CD4-positive, alpha-beta memory T cell (primary cell): ENCODE data around the gene CYB5R4. TPM values are rescaled to one million over a fixed set of nuclear protein-coding genes. Genes with fewer than 3 reads are reported as not detected.

Experiments used
- CTCF ChIA-PET: fragments of 350-600 bp; sonication (Branson Sonifier 250); formaldehyde crosslinking; loops from one replicate; lab custom pipeline; 2021; ENCODE audit warnings: inconsistent platforms; ENCODE audit not compliant: partially characterized antibody; lab: Charles Lee
- POLR2A ChIA-PET: fragments of 350-600 bp; sonication (Branson Sonifier 250); formaldehyde crosslinking; loops from one replicate; lab custom pipeline; 2021; ENCODE audit not compliant: partially characterized antibody; lab: Charles Lee
- DNase-seq, 5 donors: peaks; one replicate each; pipeline versions ENCODE4 v3.0.0 to v3.0.0-alpha.2; 2020 to 2022; ENCODE audit warnings: mixed read lengths in 1 of 5
- H3K27ac ChIP-seq: one replicate; pipeline ENCODE4 v1.7.0; 2013; ENCODE audit warnings: low read depth, low read length
- H3K27me3 ChIP-seq: 2 replicates; pipeline ENCODE4 v1.7.0; 2013; ENCODE audit warnings: mild to moderate bottlenecking, low read length, moderate library complexity; ENCODE audit not compliant: insufficient read depth
- H3K36me3 ChIP-seq: 2 replicates; pipeline ENCODE4 v1.7.0; 2013; ENCODE audit warnings: mild to moderate bottlenecking, low read length, moderate library complexity; ENCODE audit not compliant: insufficient read depth
- H3K4me1 ChIP-seq: 2 replicates; pipeline ENCODE4 v1.7.0; 2013; ENCODE audit warnings: mild to moderate bottlenecking, low read length, moderate library complexity; ENCODE audit not compliant: insufficient read depth
- H3K4me3 ChIP-seq, 2 donors: one replicate each; pipeline ENCODE4 v1.7.0; 2013; ENCODE audit warnings: low read length in 2 of 2, mild to moderate bottlenecking in 1 of 2
- H3K9me3 ChIP-seq, 2 donors: one replicate each; pipeline ENCODE4 v1.7.0; 2013; ENCODE audit warnings: low read length in 2 of 2, control low read depth in 1 of 2; ENCODE audit not compliant: control insufficient read depth in 1 of 2
- H3K27ac Mint-ChIP-seq, 7 donors: one replicate each; pipeline ENCODE4 v1.8.0; 2020 to 2021; ENCODE audit warnings: mixed read lengths in 7 of 7, mild to moderate bottlenecking in 6 of 7, inconsistent platforms in 3 of 7, moderate library complexity in 3 of 7
- H3K27me3 Mint-ChIP-seq, 2 donors: one replicate each; pipeline ENCODE4 v1.8.0; 2020 to 2021; ENCODE audit warnings: mixed read lengths in 2 of 2
- H3K36me3 Mint-ChIP-seq, 2 donors: one replicate each; pipeline ENCODE4 v1.8.0; 2020 to 2021; ENCODE audit warnings: mixed read lengths in 2 of 2, inconsistent platforms in 1 of 2, mild to moderate bottlenecking in 1 of 2
- H3K4me1 Mint-ChIP-seq, 4 donors: one replicate each; pipeline ENCODE4 v1.8.0; 2020 to 2021; ENCODE audit warnings: mixed read lengths in 4 of 4, mild to moderate bottlenecking in 1 of 4
- H3K4me3 Mint-ChIP-seq, 8 donors: one replicate each; pipeline ENCODE4 v1.8.0; 2020 to 2021; ENCODE audit warnings: mixed read lengths in 8 of 8, mild to moderate bottlenecking in 7 of 8, moderate library complexity in 6 of 8, inconsistent platforms in 3 of 8
- H3K9me3 Mint-ChIP-seq, 8 donors: one replicate each; pipeline ENCODE4 v1.8.0; 2020 to 2021; ENCODE audit warnings: mixed read lengths in 8 of 8, mild to moderate bottlenecking in 5 of 8, inconsistent platforms in 3 of 8, moderate library complexity in 1 of 8
- intact Hi-C: fragments of 100-400 bp; cut with micrococcal nuclease; formaldehyde crosslinking; loops from one replicate; pipeline ENCODE4 v1.15.1; 2023
- polyA plus RNA-seq, 2 donors: library from polyadenylated mRNA; unstranded; fragments of 300-500 nt; fragmentation: Illumina TruSeq; gene quantifications; one replicate each; pipeline ENCODE4 v1.2.3, GENCODE V29; 2021
- total RNA-seq, 2 experiments: library from RNA; stranded (reverse); gene quantifications; one replicate each; pipeline ENCODE4 v1.2.3, GENCODE V29; 2021

CYB5R4 gene
- total and polyA plus RNA-seq, 4 experiments from 2014 or later, result 24.0 to 45.2 (median 29.1) TPM

- Mint-ChIP-seq H3K9me3 (peaks cover 0 to 6% (median 2%) of the 10 kb centered on the region in 8 donors), H3K27me3 (no peaks in the 10 kb centered on the region), H3K36me3 (peaks cover 0 to 6% of the 10 kb centered on the region in 2 donors), H3K4me1 (no peaks in the 10 kb centered on the region), H3K27ac (no peak overlapping the region), H3K4me3 (no peak overlapping the region)
- no peaks in the 10 kb centered on the region for H3K36me3 ChIP-seq
- H3K4me3 ChIP-seq, result no peak overlapping the region
- H3K27ac ChIP-seq, result no peak overlapping the region
- no peaks in the 10 kb centered on the region for H3K4me1 ChIP-seq
- intact Hi-C loops, result no loop called here
- H3K9me3 ChIP-seq, result no peaks in the 10 kb centered on the region
- H3K27me3 ChIP-seq, result no peaks in the 10 kb centered on the region
- CTCF ChIA-PET, result no interaction called here
- no peak for DNase-seq
- POLR2A ChIA-PET, result no interaction called here
Observed at GRCh38 chr6:83976871-83977270, 117.4 kb downstream of the CYB5R4 start.

GRCh38 chr6:83978324-83978734 is 118.8 kb downstream of the CYB5R4 start:
- intact Hi-C loops, result no loop called here
- Mint-ChIP-seq H3K27me3 (no peaks in the 10 kb centered on the region), H3K27ac (no peak overlapping the region), H3K36me3 (peaks cover 0 to 13% of the 10 kb centered on the region in 2 donors), H3K4me1 (no peaks in the 10 kb centered on the region), H3K9me3 (peaks cover 0 to 8% (median 2%) of the 10 kb centered on the region in 8 donors), H3K4me3 (no peak overlapping the region)
- ChIA-PET POLR2A (no interaction called here), CTCF (no interaction called here)
- no peak overlapping the region for H3K27ac ChIP-seq
- no peaks in the 10 kb centered on the region for H3K36me3 ChIP-seq
- no peaks in the 10 kb centered on the region for H3K27me3 ChIP-seq
- DNase-seq, result no peak
- H3K4me1 ChIP-seq, result no peaks in the 10 kb centered on the region
- no peak overlapping the region for H3K4me3 ChIP-seq
- H3K9me3 ChIP-seq, result no peaks in the 10 kb centered on the region

- no peaks in the 10 kb centered on the region for H3K4me1 Mint-ChIP-seq
- H3K4me3 Mint-ChIP-seq, result no peak overlapping the region
- intact Hi-C loops, result no loop called here
- Histone ChIP-seq H3K27me3 (no peaks in the 10 kb centered on the region), H3K4me3 (no peak overlapping the region), H3K36me3 (no peaks in the 10 kb centered on the region), H3K4me1 (no peaks in the 10 kb centered on the region), H3K9me3 (no peaks in the 10 kb centered on the region), H3K27ac (no peak overlapping the region)
- no peaks in the 10 kb centered on the region for H3K27me3 Mint-ChIP-seq
- H3K27ac Mint-ChIP-seq, result no peak overlapping the region
- CTCF ChIA-PET, result no interaction called here
- no peak for DNase-seq
- peaks cover 0 to 8% (median 2%) of the 10 kb centered on the region in 8 donors for H3K9me3 Mint-ChIP-seq
- POLR2A ChIA-PET, result no interaction called here
- H3K36me3 Mint-ChIP-seq, result peaks cover 0 to 17% of the 10 kb centered on the region in 2 donors
Observed at GRCh38 chr6:83978997-83979396, 119.5 kb downstream of the CYB5R4 start.

GRCh38 chr6:83984411-83984810 is 124.9 kb downstream of the CYB5R4 start:
- DNase-seq, result no peak
- Mint-ChIP-seq H3K36me3 (peaks cover 0 to 23% of the 10 kb centered on the region in 2 donors), H3K27ac (no peak overlapping the region), H3K4me3 (no peak overlapping the region), H3K9me3 (peaks cover 0 to 10% (median 2%) of the 10 kb centered on the region in 8 donors), H3K4me1 (no peaks in the 10 kb centered on the region), H3K27me3 (no peaks in the 10 kb centered on the region)
- Histone ChIP-seq H3K27me3 (no peaks in the 10 kb centered on the region), H3K4me1 (no peaks in the 10 kb centered on the region), H3K9me3 (no peaks in the 10 kb centered on the region), H3K36me3 (no peaks in the 10 kb centered on the region), H3K27ac (no peak overlapping the region), H3K4me3 (no peak overlapping the region)
- CTCF ChIA-PET, result no interaction called here
- intact Hi-C loops, result no loop called here
- POLR2A ChIA-PET, result no interaction called here

DNA sequence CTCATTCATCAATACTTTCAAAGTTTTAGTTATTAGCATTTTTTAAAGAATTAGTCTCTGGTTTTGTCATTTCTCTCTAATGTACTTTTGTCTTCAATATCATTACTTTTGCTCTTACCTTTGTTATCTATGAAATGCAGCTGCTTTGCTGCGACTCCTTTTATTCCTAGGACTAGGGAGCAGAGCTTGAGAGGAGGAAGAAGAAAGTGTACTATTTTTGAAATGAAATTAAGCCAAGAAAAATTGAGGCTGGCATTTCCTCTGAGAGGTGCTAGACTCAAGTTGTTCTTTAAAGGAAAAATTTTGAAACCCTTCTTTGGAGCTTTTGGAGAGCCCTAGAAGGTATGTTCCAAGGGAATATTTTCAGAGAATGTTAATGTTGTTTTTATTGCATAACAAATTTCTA is 125.8 kb downstream of the CYB5R4 start:
- H3K4me3 Mint-ChIP-seq, result no peak overlapping the region
- no peak overlapping the region for H3K27ac ChIP-seq
- DNase-seq, result no peak
- no peaks in the 10 kb centered on the region for H3K27me3 Mint-ChIP-seq
- H3K36me3 ChIP-seq, result no peaks in the 10 kb centered on the region
- H3K4me1 ChIP-seq, result no peaks in the 10 kb centered on the region
- H3K9me3 Mint-ChIP-seq, result peaks cover 0 to 5% (median 0%) of the 10 kb centered on the region in 8 donors
- ChIA-PET POLR2A (no interaction called here), CTCF (no interaction called here)
- H3K4me1 Mint-ChIP-seq, result no peaks in the 10 kb centered on the region
- peaks cover 0 to 23% of the 10 kb centered on the region in 2 donors for H3K36me3 Mint-ChIP-seq
- no peaks in the 10 kb centered on the region for H3K9me3 ChIP-seq
- no peak overlapping the region for H3K27ac Mint-ChIP-seq
- H3K27me3 ChIP-seq, result no peaks in the 10 kb centered on the region
- intact Hi-C loops, result no loop called here
- H3K4me3 ChIP-seq, result no peak overlapping the region

DNA sequence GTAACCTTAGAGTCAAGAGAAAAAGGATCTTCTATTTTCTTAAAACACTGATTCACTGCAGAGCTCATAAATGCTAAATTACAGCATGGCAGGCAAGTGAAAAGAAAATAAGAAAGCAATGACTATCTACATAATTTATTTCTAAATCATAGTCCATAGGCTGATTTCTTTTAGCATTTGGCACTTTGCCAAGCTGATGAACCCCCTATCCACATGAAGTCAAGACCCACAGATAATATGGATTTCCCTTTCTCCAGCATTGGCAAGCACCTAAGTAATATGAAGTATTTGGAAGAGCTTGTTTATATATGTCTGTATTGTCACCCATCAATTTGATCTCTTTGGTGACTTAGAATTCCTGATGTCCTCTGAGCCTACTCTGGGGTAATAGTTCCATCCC is 126.2 kb downstream of the CYB5R4 start:
- no peaks in the 10 kb centered on the region for H3K36me3 ChIP-seq
- no peaks in the 10 kb centered on the region for H3K4me1 ChIP-seq
- ChIA-PET CTCF (no interaction called here), POLR2A (no interaction called here)
- DNase-seq, result no peak
- intact Hi-C loops, result no loop called here
- no peak overlapping the region for H3K27ac Mint-ChIP-seq
- peaks cover 0 to 23% of the 10 kb centered on the region in 2 donors for H3K36me3 Mint-ChIP-seq
- H3K27me3 Mint-ChIP-seq, result no peaks in the 10 kb centered on the region
- no peaks in the 10 kb centered on the region for H3K9me3 ChIP-seq
- H3K4me3 ChIP-seq, result no peak overlapping the region
- H3K9me3 Mint-ChIP-seq, result peaks cover 0 to 5% (median 0%) of the 10 kb centered on the region in 8 donors
- no peak overlapping the region for H3K27ac ChIP-seq
- H3K4me3 Mint-ChIP-seq, result no peak overlapping the region
- H3K27me3 ChIP-seq, result no peaks in the 10 kb centered on the region
- H3K4me1 Mint-ChIP-seq, result no peaks in the 10 kb centered on the region

GRCh38 chr6:83998021-83998584 is 138.6 kb downstream of the CYB5R4 start:
- Mint-ChIP-seq H3K27ac (no peak overlapping the region), H3K36me3 (peaks cover 1 to 4% of the 10 kb centered on the region in 2 donors), H3K9me3 (peaks cover 0 to 17% (median 11%) of the 10 kb centered on the region in 8 donors), H3K4me1 (no peaks in the 10 kb centered on the region), H3K27me3 (peaks cover 4 to 6% of the 10 kb centered on the region in 2 donors), H3K4me3 (no peak overlapping the region)
- POLR2A ChIA-PET, result no interaction called here
- no peaks in the 10 kb centered on the region for H3K27me3 ChIP-seq
- H3K9me3 ChIP-seq, result no peaks in the 10 kb centered on the region
- H3K27ac ChIP-seq, result no peak overlapping the region
- no peak for DNase-seq
- no peaks in the 10 kb centered on the region for H3K36me3 ChIP-seq
- no peak overlapping the region for H3K4me3 ChIP-seq
- H3K4me1 ChIP-seq, result no peaks in the 10 kb centered on the region
- intact Hi-C loops, result no loop called here
- CTCF ChIA-PET, result no interaction called here
